GM12878 (cell line): ENCODE measurements around the gene SNRNP35. TPM values are rescaled to one million over a fixed set of nuclear protein-coding genes. Genes with fewer than 3 reads are reported as not detected.

Source experiments
- ATF7 ChIP-seq: fragments of 450-650 bp; IDR thresholded peaks from 2 replicates; pipeline ENCODE4 v1.6.1; 2016; ENCODE audit warnings: low read depth, mild to moderate bottlenecking
- BCL3 ChIP-seq: IDR thresholded peaks from 2 replicates; pipeline ENCODE4 v1.6.1; 2011; ENCODE audit warnings: borderline replicate concordance, low read depth, mild to moderate bottlenecking, moderate library complexity, low read length; ENCODE audit not compliant: insufficient read depth, poor library complexity, severe bottlenecking
- IKZF2 ChIP-seq, 2 experiments: fragments of 450-650 bp; IDR thresholded peaks; 2 replicates each; pipeline ENCODE4 v1.6.1; 2017; ENCODE audit warnings: mild to moderate bottlenecking in 2 of 2, moderate library complexity in 2 of 2
- LARP7 ChIP-seq: fragments of 450-650 bp; IDR thresholded peaks from 2 replicates; pipeline ENCODE4 v1.6.1; 2017; ENCODE audit warnings: mild to moderate bottlenecking
- NBN ChIP-seq: fragments of 450-650 bp; IDR thresholded peaks from 2 replicates; pipeline ENCODE4 v1.6.1; 2016
- NFIC ChIP-seq: IDR thresholded peaks from 2 replicates; pipeline ENCODE4 v1.6.1; 2012; ENCODE audit warnings: low read depth, mild to moderate bottlenecking, inconsistent platforms, low read length, moderate library complexity
- PAX8 ChIP-seq: fragments of 450-650 bp; IDR thresholded peaks from 2 replicates; pipeline ENCODE4 v1.6.1; 2017; ENCODE audit warnings: mild to moderate bottlenecking, moderate library complexity
- POLR2A ChIP-seq: IDR thresholded peaks from 2 replicates; pipeline ENCODE4 v1.6.1; 2011; ENCODE audit warnings: low read depth, mild to moderate bottlenecking, low read length
- POLR2AphosphoS2 ChIP-seq: IDR thresholded peaks from 2 replicates; pipeline ENCODE4 v1.6.1; 2011; ENCODE audit warnings: low read depth, mild to moderate bottlenecking, low read length, improper control_type of control experiment, moderate library complexity
- REST ChIP-seq: IDR thresholded peaks from 2 replicates; pipeline ENCODE4 v1.6.1; 2012; ENCODE audit warnings: mild to moderate bottlenecking, low read depth, low read length
- RFX5 ChIP-seq: IDR thresholded peaks from 2 replicates; pipeline ENCODE4 v1.6.1; 2011; ENCODE audit warnings: low read depth, low read length, improper control_type of control experiment
- RUNX3 ChIP-seq: IDR thresholded peaks from 2 replicates; pipeline ENCODE4 v1.6.1; 2012; ENCODE audit warnings: low read length, inconsistent platforms
- SMARCA5 ChIP-seq: fragments of 450-650 bp; IDR thresholded peaks from 2 replicates; pipeline ENCODE4 v1.6.1; 2017; ENCODE audit warnings: mild to moderate bottlenecking
- SREBF1 ChIP-seq: IDR thresholded peaks from 2 replicates; pipeline ENCODE4 v1.6.1; 2012; ENCODE audit warnings: mild to moderate bottlenecking, low read length
- TBL1XR1 ChIP-seq: IDR thresholded peaks from 2 replicates; pipeline ENCODE4 v1.6.1; 2012; ENCODE audit warnings: low read depth, low read length, improper control_type of control experiment
- YBX1 ChIP-seq: fragments of 450-650 bp; IDR thresholded peaks from 2 replicates; pipeline ENCODE4 v1.6.1; 2016; ENCODE audit warnings: antibody characterized with exemption
- polyA plus RNA-seq, 11 experiments: library from polyadenylated mRNA; depleted of rRNA in 4 of 11; unstranded in 6 of 11; stranded (reverse) in 5 of 11; fragments of >200 nt; fragmentation: Nextera tagmentation in 4 of 11; fragmentation: Illumina TruSeq in 1 of 11; extraction: Ambion mirVana in 4 of 11; extraction: Trizol in 1 of 11; gene quantifications; 1 replicate in 1 of 11; 2 replicates in 10 of 11; pipeline versions ENCODE4 v1.2.1 to v1.2.3, GENCODE V29; 2011 to 2016; ENCODE audit warnings: inconsistent platforms in 2 of 11, missing spikeins in 2 of 11, low read depth in 1 of 11
- total RNA-seq, 4 experiments: library from RNA; depleted of rRNA in 3 of 4; stranded (reverse); fragments of >200 nt in 3 of 4; fragmentation: Illumina TruSeq in 1 of 4; extraction: Trizol in 1 of 4; gene quantifications; 2 replicates each; pipeline versions ENCODE4 v1.2.1 to v1.2.3, GENCODE V29; 2013 to 2021
- TF ChIP-seq, protein P1 (sequence below): fragments of 450-650 bp; IDR thresholded peaks from 2 replicates; pipeline ENCODE4 v1.6.1; 2018; ENCODE audit warnings: borderline replicate concordance, mild to moderate bottlenecking; ENCODE audit not compliant: partially characterized antibody
- TF ChIP-seq, protein P2 (sequence below): fragments of 450-650 bp; IDR thresholded peaks from 2 replicates; pipeline ENCODE4 v1.6.1; 2016; ENCODE audit warnings: mild to moderate bottlenecking

The SNRNP35 gene
- total and polyA plus RNA-seq, 10 of the 15 experiments (the other 5 are each of a cell fraction or from before 2014, with no cell fraction given), result 21.6 to 49.6 (median 29.0) TPM

- TF ChIP-seq TBL1XR1 (no peak), POLR2A (peak; percentile 89), POLR2AphosphoS2 (no peak), LARP7 (peak; percentile 81), PAX8 (peak; percentile 82; the same call in 1 of the 2 replicates), RFX5 (no peak), RUNX3 (peak; percentile 29), IKZF2 (IDR thresholded peaks at IDR 0.05) (peak in 1 of 2 experiments; percentile 28; a peak in 1 of 4 replicates), SMARCA5 (0 out of 2 replicates have a peak, but pooled peaks have one; percentile 13), NBN (peak; percentile 89; the same call in 1 of the 2 replicates), NFIC (no peak), BCL3 (no peak), ATF7 (no peak), REST (no peak), SREBF1 (no peak), YBX1 (no peak)
- TF ChIP-seq, protein P1, sequence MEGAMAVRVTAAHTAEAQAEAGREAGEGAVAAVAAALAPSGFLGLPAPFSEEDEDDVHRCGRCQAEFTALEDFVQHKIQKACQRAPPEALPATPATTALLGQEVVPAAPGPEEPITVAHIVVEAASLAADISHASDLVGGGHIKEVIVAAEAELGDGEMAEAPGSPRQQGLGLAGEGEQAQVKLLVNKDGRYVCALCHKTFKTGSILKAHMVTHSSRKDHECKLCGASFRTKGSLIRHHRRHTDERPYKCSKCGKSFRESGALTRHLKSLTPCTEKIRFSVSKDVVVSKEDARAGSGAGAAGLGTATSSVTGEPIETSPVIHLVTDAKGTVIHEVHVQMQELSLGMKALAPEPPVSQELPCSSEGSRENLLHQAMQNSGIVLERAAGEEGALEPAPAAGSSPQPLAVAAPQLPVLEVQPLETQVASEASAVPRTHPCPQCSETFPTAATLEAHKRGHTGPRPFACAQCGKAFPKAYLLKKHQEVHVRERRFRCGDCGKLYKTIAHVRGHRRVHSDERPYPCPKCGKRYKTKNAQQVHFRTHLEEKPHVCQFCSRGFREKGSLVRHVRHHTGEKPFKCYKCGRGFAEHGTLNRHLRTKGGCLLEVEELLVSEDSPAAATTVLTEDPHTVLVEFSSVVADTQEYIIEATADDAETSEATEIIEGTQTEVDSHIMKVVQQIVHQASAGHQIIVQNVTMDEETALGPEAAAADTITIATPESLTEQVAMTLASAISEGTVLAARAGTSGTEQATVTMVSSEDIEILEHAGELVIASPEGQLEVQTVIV, result peak; percentile 65
- TF ChIP-seq, protein P2, sequence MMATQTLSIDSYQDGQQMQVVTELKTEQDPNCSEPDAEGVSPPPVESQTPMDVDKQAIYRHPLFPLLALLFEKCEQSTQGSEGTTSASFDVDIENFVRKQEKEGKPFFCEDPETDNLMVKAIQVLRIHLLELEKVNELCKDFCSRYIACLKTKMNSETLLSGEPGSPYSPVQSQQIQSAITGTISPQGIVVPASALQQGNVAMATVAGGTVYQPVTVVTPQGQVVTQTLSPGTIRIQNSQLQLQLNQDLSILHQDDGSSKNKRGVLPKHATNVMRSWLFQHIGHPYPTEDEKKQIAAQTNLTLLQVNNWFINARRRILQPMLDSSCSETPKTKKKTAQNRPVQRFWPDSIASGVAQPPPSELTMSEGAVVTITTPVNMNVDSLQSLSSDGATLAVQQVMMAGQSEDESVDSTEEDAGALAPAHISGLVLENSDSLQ, result peak; percentile 2; the same call in 1 of the 2 replicates
These were observed at the start of gene SNRNP35 (continued) for GRCh38 chr12:123457980-123458779.
